HUDEP-2 (cell line): ENCODE measurements around the gene TMEM232.
"Not testable (repeated sequence)": the region's sequence is repeated elsewhere in the genome, so short reads cannot be mapped to it uniquely, and the experiment has no call there.

Experiments
- DNase-seq, 76 experiments: peaks; one replicate each; lab custom pipeline; 2025; ENCODE audit not compliant: unreplicated experiment in 76 of 76; lab: John Stamatoyannopoulos, UW

TMEM232 gene

DNA sequence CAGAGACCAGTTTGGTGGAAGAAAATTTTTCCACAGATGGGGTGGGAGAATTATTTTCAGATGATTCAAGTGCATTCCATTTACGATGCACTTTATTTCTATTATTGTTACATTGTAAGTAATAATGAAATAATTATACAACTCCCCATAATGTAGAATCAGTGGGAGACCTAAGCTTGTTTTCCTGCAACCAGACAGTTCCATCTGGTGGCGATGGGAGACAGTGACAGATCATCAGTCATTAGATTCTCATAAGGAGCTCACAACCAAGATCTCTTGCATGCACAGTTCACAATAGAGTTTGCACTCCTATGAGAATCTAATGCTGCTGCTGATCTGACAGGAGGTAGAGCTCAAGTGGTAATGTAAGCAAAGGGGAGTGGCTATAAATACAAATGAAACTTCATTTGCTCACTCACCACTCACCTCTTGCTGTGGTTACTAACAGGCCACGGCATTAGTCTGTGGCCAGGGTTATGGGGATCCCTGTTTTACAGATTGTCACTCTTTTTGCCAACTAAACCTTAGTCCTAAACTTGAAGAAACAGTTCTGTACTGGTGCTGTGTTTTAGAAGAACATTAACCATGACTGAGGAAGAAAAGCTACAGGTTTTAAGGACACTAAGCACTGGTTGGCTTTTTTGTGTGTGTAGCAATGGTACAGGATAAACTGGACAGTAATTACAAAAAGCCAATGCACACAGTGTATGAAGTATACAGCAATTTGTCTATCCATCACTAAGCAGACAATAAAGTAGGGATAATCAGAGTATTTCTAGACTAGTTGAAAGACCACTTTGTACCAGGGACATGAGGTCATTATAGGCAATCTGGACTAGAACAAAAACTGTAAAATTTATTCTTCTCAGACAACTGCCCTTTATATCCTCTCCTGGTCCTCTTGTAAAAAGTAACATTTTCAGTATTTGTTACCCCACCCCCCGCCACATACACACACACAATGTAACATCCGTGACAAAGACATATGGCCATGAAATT is 9.9 kb downstream of the TMEM232 start:
- DNase-seq, result no peak

DNA sequence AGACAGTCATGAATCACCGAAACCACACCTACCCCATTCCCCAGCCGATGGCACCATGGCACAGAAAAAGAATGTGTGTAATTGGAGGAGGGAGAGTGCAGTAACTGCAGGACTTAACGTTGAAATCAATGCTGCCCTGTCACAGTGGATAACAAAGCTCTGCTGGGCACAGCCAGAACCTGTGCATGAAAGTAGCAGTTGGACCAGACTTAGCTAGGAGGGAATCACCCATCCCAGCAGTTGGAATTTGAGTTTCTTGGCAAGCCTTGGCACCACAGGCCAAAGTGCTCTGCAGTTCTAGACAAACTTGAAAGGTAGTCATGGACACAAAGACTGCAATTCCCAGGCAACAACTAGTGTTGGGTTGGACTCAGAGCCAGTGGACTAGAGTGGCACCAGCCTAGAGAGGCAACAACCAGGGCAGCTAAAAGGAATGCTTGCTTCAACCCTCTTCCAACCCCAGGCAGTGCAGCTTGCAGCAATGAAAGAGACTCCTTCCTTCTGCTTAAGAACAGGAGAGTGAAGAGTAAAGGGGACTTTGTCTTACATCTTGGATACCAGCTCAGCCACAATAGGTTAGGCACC is 19.1 kb downstream of the TMEM232 start:
- DNase-seq, result no peak

DNA sequence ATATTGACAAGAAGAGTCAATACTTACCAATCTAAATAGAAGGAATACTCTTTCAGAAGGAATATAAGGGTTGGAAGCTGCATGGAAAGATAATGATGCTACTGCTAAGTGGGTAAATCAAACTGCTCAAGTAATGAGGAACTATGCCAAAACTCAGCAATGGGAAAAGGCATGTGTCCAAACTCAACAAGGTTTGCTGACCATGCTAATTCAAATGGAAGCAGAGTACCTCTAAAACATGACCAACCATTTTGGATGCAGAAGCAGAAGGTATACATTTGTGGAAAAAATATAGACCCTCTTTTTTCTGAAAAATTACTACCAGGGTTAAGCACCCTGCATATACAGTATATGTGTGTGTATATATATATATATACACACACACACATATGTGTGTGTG is 21.1 kb downstream of the TMEM232 start:
- DNase-seq, result no peak

DNA sequence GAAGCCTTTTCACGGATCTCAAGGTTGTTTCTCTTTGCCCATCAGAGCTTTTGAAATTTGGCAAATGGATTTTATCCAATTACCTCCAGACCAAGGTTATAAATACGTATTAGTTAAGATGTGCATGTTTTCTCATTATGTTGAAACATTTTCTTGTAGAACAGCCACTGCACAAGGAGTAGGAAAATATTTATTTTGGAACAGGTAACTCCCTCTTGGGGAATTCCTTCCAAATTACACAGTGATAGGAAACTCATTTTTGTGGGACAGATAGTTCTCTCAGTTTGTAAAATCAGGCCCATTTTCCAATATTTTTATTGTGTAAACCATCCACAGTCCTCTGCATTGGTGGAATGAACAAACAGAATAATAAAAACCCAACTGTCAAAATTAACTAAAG is 23.0 kb downstream of the TMEM232 start:
- no peak for DNase-seq

DNA sequence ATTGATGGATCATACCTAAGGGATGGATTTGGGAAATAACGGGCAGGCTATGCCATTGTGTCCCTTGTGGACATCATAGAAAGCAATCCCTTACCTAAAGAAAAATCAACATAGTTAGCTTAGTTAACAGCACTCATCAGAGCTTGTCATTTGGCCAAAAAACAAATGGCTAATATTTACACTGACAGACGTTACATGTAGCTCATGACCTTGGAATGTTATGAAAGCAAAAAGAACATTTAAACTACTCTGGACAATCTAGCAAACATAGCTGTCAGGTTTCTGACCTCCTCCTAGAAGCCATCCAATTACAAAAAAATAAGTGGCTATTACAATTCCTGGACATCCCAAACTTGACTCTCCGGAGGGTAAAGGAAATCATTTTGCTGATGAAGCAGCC is 23.8 kb downstream of the TMEM232 start:
- no peak for DNase-seq

DNA sequence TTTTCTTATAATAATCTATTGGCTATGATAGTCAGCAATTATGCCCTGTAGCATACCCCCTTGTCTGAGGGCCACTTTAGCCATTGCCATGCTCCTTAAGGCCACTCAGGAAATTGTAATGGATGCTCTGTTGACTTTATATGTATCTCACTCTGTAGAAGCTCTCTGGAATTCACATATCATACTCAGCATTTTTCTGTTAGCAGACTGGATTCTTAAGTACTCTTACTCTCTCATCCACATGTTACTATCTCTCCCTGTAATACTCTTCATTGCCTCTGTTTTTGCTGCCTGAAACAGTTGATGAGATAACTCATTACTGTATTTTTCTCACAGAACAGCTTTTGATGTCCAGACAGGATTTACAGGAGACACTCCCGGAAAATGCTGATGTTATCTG is 24.2 kb downstream of the TMEM232 start:
- no peak for DNase-seq

DNA sequence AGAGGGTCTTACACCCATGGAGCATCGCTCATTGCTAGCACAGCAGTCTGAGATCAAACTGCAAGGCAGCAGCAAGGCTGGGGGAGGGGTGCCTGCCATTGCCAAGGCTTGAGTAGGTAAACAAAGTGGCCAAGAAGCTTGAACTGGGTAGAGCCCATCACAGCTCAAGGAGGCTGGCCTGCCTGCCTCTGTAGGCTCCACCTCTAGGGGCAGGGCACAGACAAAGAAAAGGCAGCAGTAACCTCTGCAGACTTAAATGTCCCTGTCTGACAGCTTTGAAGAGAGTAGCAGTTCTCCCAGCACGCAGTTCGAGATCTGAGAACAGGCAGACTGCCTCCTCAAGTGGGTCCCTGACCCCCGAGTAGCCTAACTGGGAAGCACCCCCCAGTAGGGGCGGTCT is 33.8 kb downstream of the TMEM232 start:
- not testable (repeated sequence) for DNase-seq

DNA sequence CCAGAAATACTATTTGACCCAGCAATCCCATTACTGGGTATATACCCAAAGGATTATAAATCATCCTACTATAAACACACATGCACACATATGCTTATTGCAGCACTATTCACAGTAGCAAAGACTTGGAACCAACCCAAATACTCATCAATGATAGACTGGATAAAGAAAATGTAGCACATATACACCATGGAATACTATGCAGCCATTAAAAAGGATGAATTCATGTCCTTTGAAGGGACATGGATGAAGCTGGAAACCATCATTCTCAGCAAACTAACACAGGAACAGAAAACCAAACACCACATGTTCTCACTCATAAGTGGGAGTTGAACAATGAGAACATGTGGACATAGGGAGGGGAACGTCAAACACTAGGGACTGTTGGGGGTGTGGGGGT is 35.9 kb downstream of the TMEM232 start:
- not testable (repeated sequence) for DNase-seq

DNA sequence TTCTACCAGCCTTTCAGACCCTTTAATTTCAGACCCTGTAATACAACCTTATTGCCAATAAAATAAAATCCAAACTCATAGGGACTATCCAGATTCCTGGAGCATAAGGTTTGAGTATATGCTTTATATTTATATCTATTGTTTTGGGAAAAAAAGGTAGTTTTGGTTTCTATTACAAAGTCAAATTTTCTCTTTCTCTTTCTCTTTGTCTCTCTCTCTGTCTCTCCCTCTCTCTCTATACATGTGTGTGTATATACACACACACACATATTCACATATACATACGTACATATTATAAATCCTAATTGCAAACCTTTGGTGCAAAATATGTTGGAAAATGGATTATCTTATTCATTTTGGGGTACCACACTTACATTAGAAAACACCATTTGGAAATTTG is 39.0 kb downstream of the TMEM232 start:
- no peak for DNase-seq

DNA sequence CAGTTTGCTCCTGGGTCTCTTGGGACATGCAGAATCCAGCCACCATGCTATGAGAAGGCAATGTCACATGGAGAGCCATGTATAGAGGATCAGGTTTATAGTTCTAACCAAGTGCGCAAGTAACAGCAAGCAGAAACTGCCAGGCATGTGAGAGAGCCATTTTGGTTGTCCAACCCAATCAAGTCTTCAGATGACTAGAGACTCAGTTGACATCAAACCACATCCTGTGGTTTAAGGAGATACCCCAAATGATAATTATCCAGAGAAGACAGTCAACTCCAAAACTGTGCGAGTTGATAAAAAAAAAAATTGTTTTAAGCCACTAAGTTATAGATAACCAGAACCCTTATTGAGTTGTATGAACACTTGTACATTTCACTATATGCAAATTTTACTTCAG is 40.2 kb downstream of the TMEM232 start:
- peak in 1 of 76 experiments; percentile 6 for DNase-seq

DNA sequence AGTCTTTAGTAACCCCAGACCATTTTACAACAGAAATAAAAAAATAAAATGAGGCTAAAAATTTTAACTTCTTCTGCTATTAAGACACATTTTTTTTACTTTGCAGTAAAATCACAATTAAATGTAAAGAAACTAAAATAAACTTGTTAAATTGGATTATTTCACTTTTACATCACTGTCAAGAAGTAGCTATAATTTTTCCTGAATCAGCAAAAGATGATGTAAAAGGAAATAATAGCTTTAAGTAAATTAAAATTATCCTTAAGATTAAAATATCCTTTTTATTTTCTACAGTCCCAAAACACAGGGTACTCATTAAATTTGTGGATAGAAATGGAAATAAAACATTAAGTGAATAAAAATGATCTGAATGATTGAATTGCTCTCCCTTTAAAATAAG is 44.5 kb downstream of the TMEM232 start:
- no peak for DNase-seq

DNA sequence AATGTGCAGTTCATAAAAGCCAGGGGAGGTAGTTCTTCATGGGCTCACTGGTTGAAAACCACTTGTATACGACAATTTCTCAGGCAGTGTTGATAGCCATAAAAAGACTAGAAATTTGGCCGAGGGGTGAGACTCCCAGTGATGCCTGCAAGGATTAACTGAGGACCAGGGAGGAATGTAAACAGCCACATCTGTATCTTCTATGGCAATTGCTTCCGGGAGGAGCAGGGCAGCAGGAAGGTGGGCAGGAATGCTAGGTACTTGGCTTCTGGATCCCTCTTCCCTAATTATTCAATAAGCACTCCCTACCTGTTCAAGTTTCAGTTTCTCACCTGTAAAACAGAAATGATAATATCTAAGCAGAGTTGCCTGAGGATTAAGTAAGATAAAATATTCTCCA is 45.4 kb downstream of the TMEM232 start:
- DNase-seq, result no peak

DNA sequence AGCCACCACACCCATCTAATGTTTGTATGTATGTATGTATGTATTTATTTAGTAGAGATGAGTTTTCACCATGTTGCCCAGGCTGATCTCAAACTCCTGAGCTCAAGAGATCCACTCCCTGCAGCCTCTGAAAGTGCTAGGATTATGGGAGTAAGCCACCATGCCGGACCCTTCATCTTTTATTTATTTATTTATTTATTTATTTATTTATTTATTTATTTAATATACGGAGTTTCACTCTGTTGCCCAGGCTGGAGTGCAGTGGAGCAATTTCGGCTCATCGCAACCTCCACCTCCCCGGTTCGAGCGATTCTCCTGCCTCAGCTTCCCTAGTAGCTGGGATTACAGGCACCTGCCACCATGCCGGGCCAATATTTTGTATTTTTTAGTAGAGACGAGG is 49.9 kb downstream of the TMEM232 start:
- not testable (repeated sequence) for DNase-seq

DNA sequence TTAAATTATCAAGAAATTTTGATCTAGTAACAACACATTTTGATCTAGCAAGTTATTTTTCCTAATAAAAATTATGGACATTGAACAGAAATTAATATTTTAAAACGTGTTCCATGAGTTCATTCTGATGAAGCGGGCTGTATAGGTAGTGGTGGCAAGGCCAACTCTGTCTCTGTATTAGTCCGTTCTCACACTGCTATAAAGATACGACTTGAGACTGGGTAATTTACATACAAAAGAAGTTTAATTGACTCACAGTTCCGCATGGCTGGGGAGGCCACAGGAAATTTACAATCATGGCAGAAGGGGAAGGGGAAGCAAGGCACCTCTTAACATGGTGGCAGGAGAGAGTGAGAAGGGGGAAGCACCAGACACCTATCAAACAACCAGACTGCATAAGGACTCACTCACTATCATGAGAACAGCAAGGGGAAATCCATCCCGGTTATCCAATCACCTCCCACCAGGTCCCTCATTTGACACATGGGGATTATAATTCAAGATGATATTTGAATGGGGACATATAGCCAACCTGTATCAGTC is 61.2 kb downstream of the TMEM232 start:
- no peak for DNase-seq

DNA sequence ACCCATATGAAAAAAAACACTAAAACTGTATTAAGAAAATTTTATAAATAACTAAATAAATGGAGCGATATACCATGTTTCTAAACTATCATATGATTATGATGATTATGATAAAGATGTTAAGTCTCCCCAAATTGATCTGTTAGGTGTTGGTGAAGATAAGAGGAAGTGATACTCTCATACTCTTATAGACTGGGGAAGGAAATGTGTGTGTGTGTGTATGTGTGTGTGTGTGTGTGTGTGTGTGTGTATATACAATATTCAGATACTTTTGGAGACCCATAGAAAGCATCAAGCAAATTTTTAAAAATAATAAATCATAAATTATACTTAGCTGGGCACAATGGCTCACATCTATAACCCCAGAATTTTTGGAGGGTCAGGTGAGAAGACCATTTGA is 62.9 kb downstream of the TMEM232 start:
- DNase-seq, result no peak

DNA sequence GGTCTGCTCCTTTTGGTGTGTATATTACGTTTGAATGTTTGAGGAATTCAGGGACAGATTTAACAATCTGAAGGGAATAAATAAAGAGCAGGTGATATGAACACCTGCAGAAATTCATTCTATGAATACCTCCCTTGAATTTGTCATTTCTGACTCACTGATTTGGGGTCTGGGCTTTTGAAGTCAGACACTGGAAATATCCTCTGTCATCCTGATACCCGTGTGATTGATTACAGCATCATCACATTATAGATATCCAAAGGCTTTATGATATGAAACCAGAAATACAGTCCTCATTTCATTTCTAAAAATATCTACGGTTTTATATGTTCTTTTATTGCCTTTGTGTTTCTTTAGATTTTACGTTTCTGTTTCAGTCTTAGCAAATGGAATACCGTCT is 68.5 kb downstream of the TMEM232 start:
- DNase-seq, result no peak

DNA sequence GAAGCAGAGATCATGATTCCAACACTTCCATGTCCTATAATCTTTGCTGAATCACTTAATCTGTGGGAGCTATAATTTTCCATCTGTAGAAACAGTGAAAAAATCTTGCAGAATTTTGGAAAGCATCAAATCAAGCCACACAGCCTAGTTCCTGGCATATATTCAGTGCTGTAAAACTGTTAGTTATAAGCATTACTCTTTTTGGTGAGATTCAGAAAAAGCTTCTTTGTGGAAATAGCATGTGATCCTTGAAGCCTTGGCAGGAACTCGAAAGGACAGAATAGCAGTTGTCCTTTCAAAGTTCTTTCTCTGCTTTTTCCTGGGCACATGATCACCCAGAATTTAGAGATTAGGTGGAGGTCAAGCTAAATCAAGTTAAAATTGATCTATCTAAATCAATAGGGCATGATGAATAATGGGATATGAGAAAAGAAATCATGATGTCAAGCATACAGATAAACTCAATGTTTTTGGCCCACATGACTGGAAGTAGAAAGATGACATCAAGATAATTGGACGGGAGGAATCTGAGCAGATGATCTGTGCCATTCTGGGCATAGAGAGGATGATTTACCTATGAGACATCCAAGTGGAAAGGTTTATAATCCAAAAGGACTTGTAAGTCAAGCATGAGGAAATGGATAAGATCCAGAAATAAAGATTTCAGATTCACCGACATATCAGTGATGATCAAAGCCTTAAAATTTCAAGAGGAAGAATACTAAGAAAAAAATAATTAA is 73.1 kb downstream of the TMEM232 start:
- no peak for DNase-seq

DNA sequence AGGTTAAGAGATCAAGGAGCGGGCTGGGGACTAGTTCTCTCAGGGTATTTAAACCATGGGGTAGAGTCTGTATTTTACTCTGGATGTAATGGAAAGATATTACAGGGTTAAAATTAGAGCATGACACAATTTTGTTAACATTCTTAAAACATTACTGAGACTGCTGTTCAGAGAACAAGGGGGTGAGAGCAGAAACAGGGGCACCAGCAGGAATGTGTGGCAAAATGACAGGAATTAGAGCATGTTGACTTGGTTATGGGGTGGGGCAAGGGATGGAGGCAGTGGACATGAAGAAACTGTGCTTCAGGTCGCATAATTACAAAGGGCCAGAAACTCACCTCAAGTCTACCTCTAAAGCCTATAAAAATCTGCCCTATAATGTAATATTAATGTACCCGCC is 75.0 kb downstream of the TMEM232 start:
- no peak for DNase-seq

DNA sequence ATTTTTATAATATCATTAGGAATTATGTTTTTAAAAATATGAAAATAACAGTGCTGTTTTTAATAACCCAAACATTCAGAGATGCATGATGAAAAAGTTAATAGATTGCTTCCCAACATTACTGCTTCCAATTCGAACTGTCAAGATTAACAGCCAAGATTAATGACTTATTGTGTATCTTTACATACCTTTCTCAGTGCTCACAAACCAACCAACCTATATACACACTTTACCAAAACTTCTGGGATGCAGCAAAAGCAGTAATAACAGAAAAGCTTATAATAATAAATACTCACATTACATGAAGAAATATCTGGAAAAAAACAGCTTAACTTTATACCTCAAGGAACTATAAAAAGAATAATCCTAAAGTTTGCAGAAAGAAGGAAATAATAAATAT is 82.1 kb downstream of the TMEM232 start:
- no peak for DNase-seq

DNA sequence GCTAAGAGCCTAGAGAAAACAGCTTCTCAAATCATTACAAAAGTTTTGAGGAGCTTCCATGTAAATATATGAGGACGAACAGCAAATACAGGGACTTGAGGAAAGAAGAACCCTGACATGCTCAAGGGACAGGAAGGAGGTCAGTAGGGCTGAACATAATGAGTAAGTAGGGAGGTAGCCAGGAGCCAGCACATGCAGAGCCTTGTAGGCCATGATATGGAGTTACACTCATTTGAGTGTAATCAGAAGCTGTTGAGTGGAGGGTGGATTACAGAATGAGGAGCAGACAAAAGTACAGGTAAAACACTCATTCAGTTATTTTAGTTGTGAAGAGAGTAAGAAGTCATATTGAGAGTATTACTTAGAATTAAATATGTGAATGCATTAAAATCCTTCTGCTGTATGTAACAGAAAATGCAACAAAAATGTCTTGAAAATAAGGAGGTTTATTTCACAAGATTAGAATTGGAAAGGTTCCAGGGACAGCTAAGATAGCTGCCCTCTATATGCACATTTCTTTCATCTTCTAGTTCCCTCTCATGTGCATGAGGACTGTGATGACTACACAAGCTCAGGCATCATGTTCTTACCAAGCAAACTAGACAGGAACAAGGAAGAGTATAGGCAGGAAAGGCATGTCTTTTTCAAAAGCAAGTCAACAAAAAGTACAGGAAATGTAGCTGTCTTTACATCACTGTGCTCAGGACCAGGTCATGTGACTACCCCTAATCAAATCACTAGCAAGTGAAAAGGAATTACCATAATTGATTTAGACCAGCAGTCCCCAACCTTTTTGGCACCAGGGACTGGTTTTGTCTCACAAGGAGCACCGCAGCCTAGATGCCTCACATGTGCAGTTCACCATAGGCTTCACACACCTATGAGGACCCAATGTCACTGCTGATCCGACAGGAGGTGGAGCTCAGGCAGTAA is 87.2 kb downstream of the TMEM232 start:
- DNase-seq, result no peak
